ENCODE measurements around the gene CDK6. TPM values are rescaled to one million over a fixed set of nuclear protein-coding genes. Genes with fewer than 3 reads are reported as not detected.
A peak's percentile ranks its signal among the peaks of the same experiment; 100 is the strongest.

Gene CDK6
- total and polyA plus RNA-seq, 4 donors, result 1.6 to 66.4 (median 12.1) TPM

DNA sequence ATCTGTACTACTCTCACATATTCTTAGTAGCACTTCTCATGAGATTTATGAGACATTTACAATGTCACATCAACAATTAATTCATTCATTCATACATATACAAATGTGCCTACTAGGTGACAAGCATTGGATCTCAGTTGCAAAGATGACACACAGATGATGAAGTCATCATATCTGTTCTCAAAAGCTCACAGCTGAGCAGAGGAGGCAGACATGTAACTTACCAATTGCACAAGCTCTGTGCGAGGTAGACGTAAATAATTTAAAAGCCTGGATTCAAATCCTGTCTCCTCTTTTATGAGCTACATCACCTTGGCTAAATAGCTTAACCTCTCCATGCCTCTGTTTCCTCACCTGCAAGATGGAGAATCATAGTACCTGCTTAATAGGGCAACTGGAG lies 136.8 kb downstream of the CDK6 start:
- H3K9me3 ChIP-seq (ENCODE audit: control insufficient read depth in 4 of 4, insufficient read depth in 3 of 4, low read length in 3 of 4), result no peaks in the 10 kb centered on the region
- no peak overlapping the region for H3K9ac ChIP-seq (ENCODE audit: insufficient read depth in 1 of 2, low read length in 2 of 2)
- TF ChIP-seq, protein P1, sequence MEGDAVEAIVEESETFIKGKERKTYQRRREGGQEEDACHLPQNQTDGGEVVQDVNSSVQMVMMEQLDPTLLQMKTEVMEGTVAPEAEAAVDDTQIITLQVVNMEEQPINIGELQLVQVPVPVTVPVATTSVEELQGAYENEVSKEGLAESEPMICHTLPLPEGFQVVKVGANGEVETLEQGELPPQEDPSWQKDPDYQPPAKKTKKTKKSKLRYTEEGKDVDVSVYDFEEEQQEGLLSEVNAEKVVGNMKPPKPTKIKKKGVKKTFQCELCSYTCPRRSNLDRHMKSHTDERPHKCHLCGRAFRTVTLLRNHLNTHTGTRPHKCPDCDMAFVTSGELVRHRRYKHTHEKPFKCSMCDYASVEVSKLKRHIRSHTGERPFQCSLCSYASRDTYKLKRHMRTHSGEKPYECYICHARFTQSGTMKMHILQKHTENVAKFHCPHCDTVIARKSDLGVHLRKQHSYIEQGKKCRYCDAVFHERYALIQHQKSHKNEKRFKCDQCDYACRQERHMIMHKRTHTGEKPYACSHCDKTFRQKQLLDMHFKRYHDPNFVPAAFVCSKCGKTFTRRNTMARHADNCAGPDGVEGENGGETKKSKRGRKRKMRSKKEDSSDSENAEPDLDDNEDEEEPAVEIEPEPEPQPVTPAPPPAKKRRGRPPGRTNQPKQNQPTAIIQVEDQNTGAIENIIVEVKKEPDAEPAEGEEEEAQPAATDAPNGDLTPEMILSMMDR (IDR thresholded peaks at IDR 0.05; ENCODE audit: control extremely low read depth, extremely low read depth), result no peak
- no peak for ATAC-seq (ENCODE audit: insufficient read depth, low FRiP score)
- 58 to 90% methylated on average over 2 of the region's 2 CpGs for WGBS, 2 donors
- no peak for DNase-seq
- H3K4me3 ChIP-seq, result no peak overlapping the region
- no peaks in the 10 kb centered on the region for H3K36me3 ChIP-seq (ENCODE audit: control insufficient read depth in 4 of 4, insufficient read depth in 4 of 4, low read length in 4 of 4)
- H3K4me1 ChIP-seq (ENCODE audit: control insufficient read depth in 5 of 5, insufficient read depth in 5 of 5, low read length in 5 of 5), result peaks cover 5 to 54% (median 23%) of the 10 kb centered on the region in 5 donors
- H3K27me3 ChIP-seq (ENCODE audit: control insufficient read depth in 3 of 3, insufficient read depth in 3 of 3, low read length in 2 of 3), result no peaks in the 10 kb centered on the region
- H3K27ac ChIP-seq (ENCODE audit: low read depth in 1 of 2, low read length in 1 of 2), result no peak overlapping the region

DNA sequence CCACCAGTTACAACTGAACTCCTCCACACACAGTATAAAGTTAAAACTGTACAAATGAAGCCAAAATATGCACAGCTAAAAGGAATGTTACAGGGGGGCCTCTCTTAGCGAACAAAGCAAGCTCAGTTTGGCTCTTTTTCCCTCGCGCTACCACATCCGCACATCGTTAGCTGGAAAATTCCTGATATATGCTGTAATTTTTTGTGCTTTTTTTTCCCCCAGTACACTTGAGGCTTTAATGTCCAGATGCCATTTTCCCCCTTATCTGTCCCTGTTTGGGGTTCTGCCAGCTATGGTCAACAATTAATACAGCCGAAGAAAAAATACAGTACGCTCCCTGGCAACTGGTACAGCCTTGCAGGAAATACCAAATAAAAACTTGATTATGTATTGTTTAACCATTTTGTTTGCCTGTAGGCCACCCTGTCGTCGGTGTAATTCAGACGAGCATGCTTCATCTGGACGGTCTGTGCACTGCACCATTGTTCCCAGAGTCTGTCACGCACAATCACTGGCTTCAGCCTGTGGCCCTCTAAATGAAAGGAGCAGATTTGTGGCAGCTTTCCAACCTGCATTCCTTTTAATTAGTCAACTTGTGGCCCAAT lies 138.0 kb downstream of the CDK6 start:
- ATAC-seq (ENCODE audit: insufficient read depth, low FRiP score) (no peak), DNase-seq (peak; percentile 90 to 99 (median 98))
- Histone ChIP-seq H3K4me1 (ENCODE audit: control insufficient read depth in 5 of 5, insufficient read depth in 5 of 5, low read length in 5 of 5) (peaks cover 4 to 62% (median 23%) of the 10 kb centered on the region in 5 donors), H3K9ac (ENCODE audit: insufficient read depth in 1 of 2, low read length in 2 of 2) (peak overlapping the region; percentile 21 to 90), H3K4me3 (no peak overlapping the region), H3K27ac (ENCODE audit: low read depth in 1 of 2, low read length in 1 of 2) (peak overlapping the region; percentile 70 to 72), H3K36me3 (ENCODE audit: control insufficient read depth in 4 of 4, insufficient read depth in 4 of 4, low read length in 4 of 4) (no peaks in the 10 kb centered on the region), H3K9me3 (ENCODE audit: control insufficient read depth in 4 of 4, insufficient read depth in 3 of 4, low read length in 3 of 4) (no peaks in the 10 kb centered on the region), H3K27me3 (ENCODE audit: control insufficient read depth in 3 of 3, insufficient read depth in 3 of 3, low read length in 2 of 3) (no peaks in the 10 kb centered on the region)
- TF ChIP-seq, protein P1 (IDR thresholded peaks at IDR 0.05; ENCODE audit: control extremely low read depth, extremely low read depth), result no peak
- 46 to 65% methylated on average over 12 of the region's 12 CpGs for WGBS, 2 donors

DNA sequence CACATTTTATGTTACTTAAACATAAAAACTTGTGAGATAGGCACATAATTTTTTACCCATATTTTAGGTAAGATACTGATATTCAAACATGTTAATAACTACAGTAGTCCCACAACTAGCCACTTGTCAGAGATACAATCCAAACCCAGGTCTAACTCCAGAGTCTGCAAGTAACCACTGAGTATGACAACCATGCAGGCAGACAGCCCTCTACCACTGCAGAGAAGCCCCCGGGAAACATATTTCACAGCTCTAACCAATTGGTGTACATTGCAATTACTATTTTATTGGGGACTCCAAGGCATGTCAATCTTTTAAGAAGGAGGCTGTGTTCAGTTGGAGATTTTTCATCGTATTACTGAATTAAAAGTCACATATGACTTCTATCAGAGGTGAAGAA lies 139.0 kb downstream of the CDK6 start:
- ATAC-seq (ENCODE audit: insufficient read depth, low FRiP score), result no peak
- WGBS, 2 donors, result 74 to 85% methylated on average over 2 of the region's 2 CpGs
- peak overlapping the region; percentile 13 to 90 for H3K9ac ChIP-seq (ENCODE audit: insufficient read depth in 1 of 2, low read length in 2 of 2)

More for the DNA sequence above, 139.0 kb downstream of the CDK6 start:
- H3K36me3 ChIP-seq (ENCODE audit: control insufficient read depth in 4 of 4, insufficient read depth in 4 of 4, low read length in 4 of 4), result no peaks in the 10 kb centered on the region
- TF ChIP-seq, protein P1 (IDR thresholded peaks at IDR 0.05; ENCODE audit: control extremely low read depth, extremely low read depth), result no peak
- H3K27me3 ChIP-seq (ENCODE audit: control insufficient read depth in 3 of 3, insufficient read depth in 3 of 3, low read length in 2 of 3), result no peaks in the 10 kb centered on the region
- no peaks in the 10 kb centered on the region for H3K9me3 ChIP-seq (ENCODE audit: control insufficient read depth in 4 of 4, insufficient read depth in 3 of 4, low read length in 3 of 4)
- H3K4me1 ChIP-seq (ENCODE audit: control insufficient read depth in 5 of 5, insufficient read depth in 5 of 5, low read length in 5 of 5), result peaks cover 4 to 62% (median 23%) of the 10 kb centered on the region in 5 donors
- no peak overlapping the region for H3K4me3 ChIP-seq
- DNase-seq, result no peak
- peak overlapping the region in 1 of 2 donors; percentile 12 for H3K27ac ChIP-seq (ENCODE audit: low read depth in 1 of 2, low read length in 1 of 2)

All from lung (tissue), 12 donors.